GM15510 (cell line): ENCODE results near the gene LIPK.

Experiments used
- POLR2A ChIP-seq: IDR thresholded peaks from 3 replicates; pipeline ENCODE4 v1.6.1; 2011; ENCODE audit warnings: borderline replicate concordance; ENCODE audit not compliant: insufficient read length; ENCODE audit errors: extremely low read depth

The LIPK gene

DNA sequence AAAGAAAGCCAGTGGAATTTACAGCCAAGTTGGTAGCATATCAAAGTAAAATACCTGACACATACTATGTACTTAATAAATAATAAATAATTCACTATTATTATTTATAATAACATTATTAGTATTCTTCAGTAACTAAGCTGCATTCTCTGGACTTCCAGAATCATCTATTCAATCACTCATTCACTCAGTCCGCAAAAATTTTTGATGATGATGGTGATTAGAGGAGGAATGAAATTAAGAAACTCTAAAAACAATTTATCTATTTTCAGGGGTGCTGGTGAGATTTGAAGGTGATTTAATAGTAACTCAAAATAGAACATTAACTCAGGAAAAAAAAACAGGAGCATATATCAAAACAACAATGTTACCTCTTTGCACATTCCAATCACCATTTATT lies 50.6 kb downstream of the LIPK start:
- TF ChIP-seq POLR2A = no peak

DNA sequence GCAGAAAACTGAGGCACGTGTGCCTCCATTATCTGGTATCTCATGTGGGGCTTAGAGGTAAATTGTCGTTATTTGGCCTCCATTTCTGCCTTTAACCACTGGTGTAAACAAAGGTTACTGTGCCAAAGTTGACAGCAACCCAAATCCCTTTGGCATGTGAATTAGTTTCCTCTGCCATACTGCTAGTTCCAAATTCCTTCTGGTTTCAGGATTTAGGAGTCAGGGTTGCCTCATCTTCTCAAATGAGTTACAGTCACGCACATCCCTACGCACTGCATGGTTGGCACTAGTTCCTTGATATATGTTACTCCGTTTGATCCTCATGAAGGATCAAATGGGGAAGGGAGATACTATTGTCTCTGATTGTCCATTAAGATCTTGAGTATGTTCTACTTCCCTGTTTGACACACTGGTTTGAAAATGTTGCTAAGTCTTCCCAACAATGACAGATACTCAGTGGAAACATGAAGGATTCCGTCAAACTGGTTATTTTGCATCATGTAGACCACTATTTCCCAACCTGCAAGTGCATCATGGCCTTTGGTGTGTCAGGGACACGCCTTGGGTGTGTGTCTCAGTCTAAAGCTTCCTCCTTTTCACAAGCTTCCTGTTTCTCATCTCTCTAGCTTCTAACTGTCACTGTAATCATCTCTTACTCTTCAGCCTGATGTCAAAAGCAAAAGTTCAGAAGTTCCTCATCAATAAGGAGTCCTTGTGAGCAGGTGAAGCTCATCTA lies 53.5 kb downstream of the LIPK start, which contains the start of gene LIPN:
LIPN (plus strand) TSS at position 655 of the 736 bp plus-strand sequence. CDS start 1,386 bp downstream, outside the sequence.
- TF ChIP-seq POLR2A = no peak

DNA sequence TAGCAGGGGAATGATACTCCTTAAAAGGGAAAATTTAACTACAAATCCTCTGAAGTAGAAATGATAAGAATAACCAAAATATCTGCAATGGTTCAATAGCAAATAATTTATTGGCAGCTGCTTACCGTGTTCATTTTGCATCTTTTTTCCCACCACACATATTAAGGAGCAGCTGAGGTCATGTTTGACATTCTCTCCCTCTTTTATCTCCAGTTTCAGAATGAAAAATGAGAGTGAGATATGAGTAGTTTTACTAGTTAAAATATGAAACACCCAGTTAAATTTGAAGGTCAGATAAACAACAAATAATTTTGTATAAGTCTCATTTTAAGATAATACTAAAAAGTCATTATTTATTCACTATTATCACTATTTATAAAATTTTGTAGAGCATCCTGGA lies 56.9 kb downstream of the LIPK start:
- TF ChIP-seq POLR2A = no peak

DNA sequence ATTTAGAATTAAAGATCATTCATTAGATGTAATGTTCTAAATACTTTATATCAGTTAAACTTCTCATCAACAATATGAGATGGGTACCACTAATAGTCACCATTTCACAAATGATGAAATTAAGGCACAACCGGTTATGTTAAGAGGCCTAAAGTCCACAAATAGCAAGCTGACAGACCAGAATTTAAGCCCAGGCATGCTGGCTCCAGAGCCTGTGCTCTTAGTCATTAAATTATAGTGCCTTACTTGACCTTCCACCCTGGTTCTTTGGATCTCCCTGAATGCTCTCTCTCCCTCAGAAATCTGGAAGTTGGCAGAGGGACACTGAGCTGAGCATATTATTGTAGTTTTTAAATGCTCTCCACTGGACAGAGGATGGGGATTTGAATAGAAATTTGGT lies 57.4 kb downstream of the LIPK start:
- no peak for TF ChIP-seq POLR2A

DNA sequence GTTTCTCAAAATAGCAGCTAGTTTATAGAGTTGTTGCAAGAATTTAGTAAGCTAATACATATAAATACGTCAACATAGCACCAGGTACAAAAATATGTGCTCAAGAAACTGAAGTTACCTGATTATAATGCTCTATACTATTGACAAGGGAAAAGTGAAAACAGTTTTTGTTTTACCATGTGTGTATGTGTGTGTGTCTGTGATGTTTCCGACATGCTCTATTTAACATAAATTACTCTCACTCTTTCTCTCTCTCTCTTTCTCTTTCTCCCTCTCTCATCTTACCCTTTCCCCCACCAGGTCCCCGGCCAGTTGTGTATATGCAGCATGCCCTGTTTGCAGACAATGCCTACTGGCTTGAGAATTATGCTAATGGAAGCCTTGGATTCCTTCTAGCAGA lies 58.1 kb downstream of the LIPK start:
- TF ChIP-seq POLR2A = no peak

DNA sequence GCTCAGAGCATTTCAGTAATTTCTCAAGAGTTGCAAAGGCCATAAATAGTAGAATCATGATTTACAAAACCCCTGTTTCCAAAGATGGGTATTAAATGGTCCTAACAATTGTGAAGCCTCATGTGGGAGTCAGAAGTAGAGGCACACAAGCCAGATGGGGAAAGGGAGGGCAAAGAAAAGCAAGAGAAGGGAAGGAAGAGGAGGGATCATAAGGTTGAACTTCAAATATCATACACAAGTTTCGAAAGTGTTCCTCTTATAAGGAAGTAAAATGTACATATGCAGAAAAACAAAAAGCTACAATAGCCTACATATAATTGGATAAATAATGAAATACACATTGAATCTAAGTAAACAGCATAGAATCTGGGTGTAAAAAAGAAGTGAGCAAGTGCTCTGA lies 59.8 kb downstream of the LIPK start:
- no peak for TF ChIP-seq POLR2A

DNA sequence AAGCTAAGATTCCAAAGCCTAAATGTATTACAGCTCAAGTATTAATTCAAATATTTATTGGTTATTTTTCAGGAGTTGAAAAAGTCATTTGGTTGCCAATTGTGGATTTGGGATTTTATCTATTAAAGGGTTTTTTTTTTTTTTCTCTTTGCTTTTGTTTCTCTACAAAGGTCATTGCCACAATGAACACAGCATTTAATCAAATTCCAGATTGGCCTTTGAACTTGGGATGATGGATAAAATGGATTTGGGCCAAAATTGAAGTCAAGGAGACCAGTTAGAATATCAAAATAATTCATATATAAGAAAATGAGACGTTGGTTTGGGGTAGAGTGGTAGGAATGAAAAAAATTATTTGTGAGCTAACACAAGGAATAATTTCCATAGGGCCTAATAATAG lies 63.3 kb downstream of the LIPK start:
- TF ChIP-seq POLR2A = no peak

DNA sequence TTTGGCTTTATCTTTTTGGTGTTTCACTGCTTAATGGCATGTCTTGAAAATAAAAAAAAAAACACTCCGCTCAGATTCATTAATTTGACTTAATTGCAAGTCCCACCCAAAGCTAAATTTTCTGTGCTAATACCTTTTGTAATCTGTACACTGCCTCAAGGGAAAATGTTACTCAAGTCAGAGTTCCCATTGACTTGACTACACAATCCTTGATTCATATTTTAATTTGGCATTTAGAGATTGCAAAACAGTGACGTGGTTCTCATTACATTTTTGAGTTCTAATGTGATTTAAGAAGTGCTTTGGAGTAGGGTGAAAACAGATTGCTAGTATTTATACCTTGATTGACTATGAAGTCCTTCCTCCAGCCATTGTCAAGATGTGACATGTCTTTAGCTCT lies 75.2 kb downstream of the LIPK start:
- no peak for TF ChIP-seq POLR2A

DNA sequence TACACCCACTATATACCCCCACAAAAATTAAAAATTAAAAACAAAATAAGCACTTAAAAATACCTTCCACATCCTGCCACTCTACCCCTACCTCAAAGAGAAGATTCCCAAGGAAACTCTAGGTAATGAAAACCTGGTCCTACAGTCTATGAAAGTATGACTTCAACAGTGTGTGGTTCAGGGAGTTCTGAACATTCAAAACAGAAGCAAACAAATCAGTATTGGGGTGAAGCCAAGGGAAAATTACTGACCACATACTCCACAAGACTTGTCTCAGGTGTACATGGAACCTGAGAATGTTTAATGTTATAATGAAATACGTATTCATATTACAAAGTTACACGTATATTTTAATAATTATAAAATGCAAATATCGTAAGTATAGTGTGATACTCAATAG lies 76.2 kb downstream of the LIPK start:
- no peak for TF ChIP-seq POLR2A

DNA sequence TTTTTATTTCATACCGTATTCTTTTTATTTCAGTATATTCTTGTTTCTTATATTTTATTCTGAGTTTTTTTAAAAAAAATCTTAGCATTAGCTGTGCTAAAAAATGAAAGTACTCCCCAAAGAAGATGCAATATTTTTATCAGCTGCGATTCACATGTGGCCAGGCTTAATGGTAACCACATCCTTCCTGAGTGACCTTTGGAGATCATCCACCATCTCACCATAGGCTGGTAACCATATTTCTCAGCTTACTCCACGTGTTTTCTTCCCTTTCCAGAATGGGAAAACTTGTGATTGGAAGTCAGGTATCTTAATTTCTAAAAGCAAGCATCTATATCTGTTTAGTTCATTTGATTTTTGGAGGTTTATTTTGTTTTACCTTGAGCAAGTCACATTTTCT lies 77.7 kb downstream of the LIPK start:
- no peak for TF ChIP-seq POLR2A

DNA sequence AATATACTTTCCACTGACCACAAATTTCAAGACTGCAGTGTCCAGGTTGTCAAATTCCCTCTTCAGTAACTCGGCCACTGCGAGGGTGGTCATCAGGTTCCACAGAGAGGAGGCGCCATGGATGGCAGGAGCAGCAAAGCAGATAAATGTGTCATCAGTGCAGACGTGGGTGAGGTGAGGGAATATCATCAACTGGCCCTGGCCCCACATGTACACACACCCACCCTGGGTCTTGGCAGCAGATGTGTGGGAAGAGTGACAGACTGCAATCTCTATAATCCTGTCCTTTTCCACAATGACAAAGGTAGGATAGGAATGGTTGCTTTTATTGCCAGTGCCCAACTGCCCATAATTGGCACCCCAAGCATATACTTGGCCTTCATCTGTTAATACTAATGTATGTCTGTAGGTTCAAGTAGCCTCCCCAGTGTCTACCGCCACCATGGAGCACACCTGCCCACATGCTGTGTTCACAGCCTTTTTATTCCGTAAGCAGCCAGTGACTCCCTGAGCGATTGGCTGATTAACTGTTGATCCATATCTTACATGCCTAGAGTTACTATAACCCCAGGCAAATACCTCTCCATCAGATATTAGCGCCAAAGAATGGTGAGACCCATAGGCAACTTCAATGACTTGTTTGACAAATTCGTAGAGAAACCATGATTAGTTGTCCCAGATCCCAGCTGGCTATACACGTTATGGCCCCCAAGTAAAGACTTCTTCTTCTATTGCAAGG lies 80.2 kb downstream of the LIPK start:
- TF ChIP-seq POLR2A = no peak

DNA sequence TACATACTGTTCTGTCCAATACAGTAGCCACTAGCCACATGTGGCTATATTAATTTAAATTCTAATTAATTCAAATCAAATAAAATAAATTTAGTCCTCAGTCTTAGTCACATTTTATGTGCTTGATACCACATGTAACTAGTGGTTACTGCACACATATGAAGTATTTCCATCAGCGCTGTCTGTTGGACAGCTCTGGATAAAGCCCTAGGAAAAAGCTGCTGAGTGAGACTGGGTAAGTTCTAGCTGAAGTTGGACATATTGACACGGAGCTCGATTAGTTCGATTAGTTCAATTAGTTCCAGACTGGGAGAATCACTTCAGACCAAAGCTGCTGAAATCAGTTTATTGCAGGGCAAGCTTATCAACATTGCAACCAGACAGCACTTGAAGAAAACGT lies 81.4 kb downstream of the LIPK start:
- no peak for TF ChIP-seq POLR2A

DNA sequence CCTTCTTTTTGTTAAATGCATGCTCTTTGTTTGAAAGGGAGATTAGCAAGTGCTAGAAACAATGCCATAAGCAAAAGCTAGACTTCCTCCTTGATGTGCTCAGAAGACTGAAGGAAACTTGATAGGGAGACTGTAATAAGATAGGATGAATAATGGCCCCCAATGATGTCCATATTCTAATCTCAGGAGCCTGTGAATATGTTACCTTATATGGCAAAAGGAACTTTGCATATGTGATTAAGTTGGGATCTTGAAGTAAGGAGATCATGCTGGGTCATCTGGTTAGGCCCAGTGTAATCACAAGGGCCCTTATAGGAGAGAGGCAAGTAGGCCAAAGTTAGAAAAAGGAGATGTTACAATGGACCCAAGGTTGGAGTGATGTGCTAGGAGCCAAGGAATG lies 82.9 kb downstream of the LIPK start:
- TF ChIP-seq POLR2A = no peak

DNA sequence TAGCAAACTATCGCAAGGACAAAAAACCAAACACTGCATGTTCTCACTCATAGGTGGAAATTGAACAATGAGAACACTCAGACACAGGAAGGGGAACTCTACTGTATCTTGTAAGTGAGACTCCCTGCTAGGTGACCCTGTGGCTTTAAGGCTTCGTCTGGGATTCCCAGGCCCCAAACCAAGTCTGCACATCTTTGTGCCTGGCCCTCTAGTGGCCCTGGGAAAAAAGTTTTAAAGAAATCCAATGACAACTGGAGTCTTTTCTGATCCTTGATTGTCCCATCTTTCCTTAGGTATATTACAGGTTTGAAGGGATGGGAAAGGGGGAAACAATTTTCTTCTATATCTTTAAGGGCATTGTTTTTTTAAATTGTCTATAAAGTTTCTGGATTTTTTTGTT lies 85.9 kb downstream of the LIPK start:
- TF ChIP-seq POLR2A = no peak

DNA sequence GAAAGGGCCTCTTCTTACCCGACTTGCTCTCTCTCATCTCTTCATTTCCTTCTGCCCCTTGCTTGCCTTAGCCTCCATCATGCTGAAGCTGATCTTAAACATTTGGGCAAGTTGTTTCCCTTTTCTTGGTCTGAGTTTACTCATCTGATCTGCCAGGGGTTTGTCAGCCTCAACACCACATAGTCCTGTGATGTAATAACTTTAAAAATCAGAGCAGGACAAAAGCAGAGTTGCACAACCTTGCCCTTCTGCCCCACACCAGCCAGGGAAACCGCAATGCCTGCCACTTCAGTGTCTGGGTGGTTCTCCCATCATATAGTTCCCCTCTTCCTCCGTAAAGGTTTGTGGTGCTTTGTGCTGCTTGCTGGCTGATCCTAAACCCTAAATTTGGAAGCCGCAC lies 86.6 kb downstream of the LIPK start:
- no peak for TF ChIP-seq POLR2A

DNA sequence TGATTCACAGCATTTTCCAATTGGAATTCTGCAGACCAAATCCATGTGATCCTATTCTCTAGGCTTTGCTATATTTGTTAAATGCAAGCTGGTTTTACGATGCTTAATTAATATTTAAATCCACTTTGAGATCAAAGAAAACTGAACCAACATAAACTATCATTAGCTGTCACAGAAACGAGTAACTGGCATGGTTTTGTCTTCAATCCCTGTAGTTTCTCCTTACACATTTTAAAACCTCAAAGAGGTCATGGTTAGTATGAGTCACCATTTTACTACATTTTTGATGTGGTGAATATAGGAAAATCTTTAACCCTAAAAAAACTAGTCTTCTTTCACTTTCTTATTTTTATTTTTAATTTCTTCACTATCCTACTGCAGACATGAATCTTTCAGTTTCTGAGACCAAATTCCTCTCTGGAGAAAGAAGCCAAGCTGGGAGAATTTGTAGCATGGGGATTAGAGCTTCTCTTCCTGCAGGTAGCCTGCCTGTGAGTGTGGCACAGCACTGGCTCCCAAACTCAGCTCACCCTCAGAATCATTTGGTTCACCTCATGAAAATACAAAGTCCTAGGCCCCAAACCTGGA lies 87.8 kb downstream of the LIPK start:
- no peak for TF ChIP-seq POLR2A
